Dermis microvascular lymphatic vessel endothelial cell (primary cell): ENCODE measurements around the gene PAX1. TPM values are rescaled to one million over a fixed set of nuclear protein-coding genes. Genes with fewer than 3 reads are reported as not detected.
A peak's percentile ranks its signal among the peaks of the same experiment; 100 is the strongest.

ENCODE experiments used
- DNase-seq, 2 donors: peaks; one replicate each; pipeline versions ENCODE4 v3.0.0 to v3.0.0-alpha.2; 2010; ENCODE audit warnings: low read depth in 2 of 2
- total RNA-seq: library from RNA; depleted of rRNA; stranded (reverse); fragments of >200 nt; gene quantifications from 2 replicates; pipeline ENCODE4 v1.2.1, GENCODE V29; 2014

Gene PAX1
- total RNA-seq, 1 donor from 2014 or later = not detected

DNA sequence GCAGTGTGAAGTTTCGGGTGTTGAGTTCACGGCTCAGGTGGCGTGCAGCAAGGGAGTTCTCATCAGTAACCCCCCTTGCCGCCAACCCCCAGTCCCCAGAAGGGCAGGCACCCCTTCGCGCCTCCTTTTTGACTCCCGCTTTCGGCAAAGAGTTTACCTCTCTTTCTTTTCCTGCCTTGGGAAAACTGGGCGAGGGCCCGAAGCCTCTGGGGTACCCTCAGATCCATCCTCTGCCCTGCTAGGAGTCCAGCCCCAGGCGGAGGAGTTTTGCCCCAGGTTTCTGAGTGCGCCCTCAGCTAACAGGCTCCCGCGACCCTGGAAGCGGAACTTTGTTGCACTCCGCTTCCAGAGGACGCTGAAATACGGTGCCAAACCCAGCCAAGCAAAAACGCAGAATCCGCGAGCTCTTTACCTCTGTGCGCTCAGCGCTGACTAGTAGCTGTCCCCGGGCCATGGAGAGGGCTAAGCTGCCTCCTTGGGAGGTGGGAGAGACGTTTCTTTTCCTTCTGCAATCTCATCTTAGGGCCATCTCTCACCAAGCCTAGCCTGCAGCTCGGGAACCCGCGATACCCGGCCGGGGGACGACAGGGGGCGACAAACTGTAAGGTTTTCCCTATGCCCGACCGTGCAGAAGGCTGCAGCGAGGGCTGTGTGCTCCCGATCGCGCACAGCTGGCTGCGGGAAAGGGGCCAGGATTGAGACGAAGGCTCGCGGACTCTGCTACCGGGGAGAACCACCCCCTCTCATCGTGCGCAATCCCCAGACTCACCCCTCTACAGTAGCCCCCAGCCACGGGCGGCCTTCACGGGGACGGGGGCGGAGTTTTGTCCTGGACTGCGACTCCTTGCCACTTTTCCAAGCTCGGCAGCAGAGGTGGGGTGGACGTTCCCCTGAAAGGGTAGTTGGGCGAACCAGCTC, 2.7 kb upstream of the PAX1 start:
- DNase-seq = peak; percentile 10 to 59

DNA sequence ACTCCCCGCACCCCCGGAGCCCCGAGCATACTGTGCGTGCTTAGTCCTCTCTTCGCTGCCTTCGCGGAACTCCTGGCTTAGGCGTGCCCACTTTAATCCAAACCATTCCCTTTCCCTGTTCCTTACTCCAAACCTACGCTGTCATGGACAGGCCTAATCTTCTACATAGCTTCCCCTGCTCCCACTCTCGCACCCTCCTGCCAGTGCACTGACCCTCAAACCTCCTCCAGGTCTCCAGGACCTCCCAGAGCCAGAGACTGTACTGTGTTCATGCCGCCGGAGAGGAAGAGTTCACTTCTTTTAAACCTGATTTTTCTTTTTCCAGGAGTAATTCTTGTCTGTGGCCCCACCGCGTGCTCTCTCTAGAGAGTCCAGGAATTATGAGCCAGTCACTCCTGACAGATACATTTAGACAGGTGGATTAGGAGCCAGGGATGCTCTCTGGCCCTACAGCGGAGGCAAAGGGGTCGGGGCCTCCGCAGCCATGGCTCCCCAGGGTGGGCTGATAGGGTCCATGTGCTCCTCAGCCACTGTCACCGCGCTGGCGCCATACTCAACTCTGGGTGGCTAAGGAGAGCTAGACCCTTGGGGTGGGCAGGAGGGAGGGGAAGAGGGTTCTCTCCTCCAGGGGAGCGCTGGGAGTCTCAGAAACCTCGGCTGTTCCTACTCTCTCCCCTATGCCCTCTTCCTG, 1.6 kb upstream of the PAX1 start:
- DNase-seq = no peak

DNA sequence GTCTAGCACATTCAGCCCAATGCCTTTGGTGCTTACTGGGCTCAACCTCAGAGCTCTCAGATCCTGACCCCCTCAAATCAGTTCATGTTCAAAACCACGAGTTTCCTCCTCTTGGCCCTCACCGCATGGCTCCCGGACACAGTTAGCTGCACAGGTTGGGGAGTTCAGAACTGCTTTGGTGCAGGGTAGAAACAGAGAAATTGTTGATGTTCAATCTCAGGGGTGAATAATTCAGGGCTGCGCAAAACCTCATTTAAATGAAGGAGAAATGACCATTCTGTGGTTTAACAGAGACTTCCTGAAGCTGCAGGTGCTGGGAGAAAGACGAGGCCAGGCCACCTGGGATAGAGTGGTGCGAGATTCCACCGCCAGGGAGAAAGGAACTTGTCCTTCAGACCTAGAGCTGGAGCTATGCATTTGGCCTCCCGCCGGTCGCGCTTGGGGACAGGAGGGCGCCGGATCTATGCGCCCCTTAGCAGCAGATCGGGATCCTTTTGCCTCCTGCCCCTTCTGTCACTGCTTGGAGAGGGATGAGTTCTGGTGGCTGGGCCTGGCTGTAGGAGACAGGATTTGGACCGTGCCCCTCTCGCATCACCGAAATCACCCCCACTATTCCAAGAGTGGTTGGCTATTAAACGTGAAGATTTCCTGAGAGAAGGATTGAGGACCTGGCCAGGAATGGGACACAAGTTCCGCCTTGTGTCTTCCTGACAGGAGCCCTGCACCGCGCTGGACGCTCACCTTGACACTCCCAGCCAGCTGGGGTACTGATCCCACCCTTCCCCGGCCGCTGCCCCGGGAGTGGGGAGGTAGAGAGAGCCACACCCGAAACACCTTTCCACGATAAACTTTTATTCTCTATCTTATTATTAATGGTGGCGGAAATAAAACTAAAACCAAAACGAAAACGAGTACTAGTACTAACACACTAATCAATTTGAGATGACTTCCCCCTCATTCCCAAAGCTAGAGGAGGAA, 767 bp upstream of the PAX1 start:
- DNase-seq = no peak

DNA sequence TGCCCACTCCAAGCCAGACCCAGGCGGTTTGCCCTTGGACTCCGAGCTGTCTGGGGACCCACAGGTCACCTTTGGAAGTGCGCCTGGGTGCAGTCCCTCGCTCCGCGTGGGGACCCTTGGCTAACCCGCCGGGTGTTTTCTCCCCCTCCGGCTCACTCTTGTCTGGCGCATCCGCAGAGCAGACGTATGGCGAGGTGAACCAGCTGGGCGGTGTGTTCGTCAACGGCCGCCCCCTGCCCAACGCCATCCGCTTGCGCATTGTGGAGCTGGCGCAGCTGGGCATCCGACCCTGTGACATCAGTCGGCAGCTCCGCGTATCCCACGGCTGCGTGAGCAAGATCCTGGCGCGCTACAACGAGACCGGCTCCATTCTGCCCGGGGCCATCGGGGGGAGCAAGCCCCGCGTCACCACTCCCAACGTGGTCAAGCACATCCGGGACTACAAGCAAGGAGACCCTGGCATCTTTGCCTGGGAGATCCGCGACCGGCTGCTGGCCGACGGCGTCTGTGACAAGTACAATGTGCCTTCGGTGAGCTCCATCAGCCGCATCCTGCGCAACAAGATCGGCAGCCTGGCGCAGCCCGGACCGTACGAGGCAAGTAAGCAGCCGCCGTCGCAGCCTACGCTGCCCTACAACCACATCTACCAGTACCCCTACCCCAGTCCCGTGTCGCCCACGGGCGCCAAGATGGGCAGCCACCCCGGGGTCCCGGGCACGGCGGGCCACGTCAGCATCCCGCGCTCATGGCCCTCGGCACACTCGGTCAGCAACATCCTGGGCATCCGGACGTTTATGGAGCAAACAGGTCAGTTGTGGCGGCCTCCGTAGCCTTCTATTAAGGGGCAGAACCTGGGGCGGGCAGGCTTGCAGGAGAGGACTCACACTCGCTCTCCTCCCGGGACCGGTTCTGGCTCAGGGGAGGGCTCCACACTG, 1.1 kb downstream of the PAX1 start:
- DNase-seq = no peak

DNA sequence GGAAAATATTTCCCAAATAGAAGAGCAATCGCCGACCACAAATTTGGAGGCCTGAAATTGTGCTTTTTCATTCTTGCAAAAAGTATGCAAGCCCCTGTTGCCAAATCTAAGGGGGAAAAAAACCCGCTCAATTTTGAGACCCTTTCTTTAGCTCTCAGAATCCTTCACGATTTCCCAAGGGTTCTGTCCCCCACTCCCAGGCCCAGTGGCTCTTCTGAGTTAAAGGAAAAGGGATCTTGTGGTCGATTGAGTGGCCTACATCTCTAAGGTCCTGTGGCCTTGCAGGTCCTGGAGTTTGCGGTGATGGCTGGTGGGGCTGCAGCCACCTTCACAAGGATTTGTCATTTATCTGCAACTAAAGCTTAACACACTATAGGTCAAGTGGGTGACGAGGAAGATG, 1.8 kb downstream of the PAX1 start:
- DNase-seq = no peak

DNA sequence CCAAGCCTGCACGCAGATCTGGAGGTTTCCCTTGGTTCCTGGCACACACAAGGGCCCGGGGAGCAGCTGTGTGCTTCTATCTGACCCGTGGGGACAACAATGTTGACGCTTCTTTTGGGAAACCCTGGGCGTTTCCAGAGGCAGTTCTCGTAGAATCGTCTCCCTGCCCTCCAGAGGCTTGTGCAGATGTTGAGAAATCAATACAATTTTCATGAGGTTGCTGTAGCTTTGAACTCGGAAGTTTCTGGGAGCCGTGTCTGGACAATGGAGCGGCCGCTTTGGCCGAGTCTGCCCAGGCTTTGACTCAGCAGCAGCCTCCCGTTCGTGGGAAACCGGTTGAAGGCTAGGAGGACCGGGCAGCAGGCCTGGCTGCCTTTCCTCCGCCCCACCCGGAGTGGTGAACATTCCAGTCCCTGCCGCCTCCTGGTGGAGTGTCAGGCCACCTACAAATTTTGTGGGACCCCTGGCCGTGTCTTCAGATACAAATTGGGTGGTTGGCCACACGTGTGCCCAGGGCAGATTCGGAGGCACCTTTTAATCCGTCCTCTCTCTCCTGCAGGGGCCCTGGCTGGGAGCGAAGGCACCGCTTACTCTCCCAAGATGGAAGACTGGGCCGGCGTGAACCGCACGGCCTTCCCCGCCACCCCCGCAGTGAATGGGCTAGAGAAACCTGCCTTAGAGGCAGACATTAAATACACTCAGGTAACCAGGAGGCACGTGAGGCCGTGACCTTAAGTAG, 2.7 kb downstream of the PAX1 start:
- no peak for DNase-seq

DNA sequence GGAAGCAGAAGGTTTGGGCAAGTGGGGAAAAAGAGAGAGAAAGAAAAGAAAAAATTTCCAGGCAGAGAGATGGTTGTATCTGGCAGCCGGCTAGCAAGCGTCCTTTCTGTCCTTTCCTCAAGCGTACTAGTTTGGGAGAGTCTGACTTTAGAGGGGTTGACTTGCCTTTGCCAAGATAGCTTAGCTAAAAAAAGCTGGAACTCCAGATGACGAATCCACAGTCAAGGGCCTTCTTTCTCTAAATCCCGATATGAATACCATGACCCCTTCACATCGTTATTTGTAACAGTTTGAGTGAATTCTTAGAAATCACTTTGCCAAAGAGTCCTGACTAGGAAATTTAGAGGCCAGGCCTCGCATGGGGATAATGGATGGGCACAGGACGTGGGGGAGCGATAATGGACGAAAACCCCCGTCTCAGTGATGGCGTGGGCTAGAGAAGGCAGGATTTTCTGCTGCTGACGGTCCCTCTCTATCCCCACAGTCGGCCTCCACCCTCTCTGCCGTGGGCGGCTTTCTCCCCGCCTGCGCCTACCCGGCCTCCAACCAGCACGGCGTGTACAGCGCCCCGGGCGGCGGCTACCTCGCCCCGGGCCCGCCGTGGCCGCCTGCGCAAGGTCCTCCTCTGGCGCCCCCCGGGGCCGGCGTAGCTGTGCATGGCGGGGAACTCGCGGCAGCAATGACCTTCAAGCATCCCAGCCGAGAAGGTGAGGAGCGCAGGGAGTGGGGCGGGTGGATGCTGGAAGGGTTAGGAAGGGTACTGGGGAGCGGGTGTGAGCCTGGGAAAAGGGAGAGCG, 3.5 kb downstream of the PAX1 start:
- no peak for DNase-seq

DNA sequence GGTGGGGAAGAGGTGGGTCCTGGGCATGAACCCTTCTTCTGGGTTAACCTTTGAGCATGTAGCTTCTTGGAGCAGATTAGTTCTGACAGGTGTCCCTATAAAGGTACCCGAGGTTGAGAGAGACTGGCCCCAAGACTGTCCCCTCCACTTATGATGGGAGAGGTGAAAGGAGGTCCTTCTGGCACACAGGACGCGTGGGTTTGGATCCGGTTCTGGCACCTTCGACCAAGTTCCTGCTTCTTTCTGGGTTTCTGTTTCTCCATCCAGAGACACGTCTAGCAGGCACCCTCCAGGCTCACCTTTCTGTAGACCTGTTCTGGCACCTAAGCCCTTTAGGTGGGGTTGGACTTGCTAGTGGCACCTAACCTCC, 4.1 kb downstream of the PAX1 start:
- DNase-seq = no peak

DNA sequence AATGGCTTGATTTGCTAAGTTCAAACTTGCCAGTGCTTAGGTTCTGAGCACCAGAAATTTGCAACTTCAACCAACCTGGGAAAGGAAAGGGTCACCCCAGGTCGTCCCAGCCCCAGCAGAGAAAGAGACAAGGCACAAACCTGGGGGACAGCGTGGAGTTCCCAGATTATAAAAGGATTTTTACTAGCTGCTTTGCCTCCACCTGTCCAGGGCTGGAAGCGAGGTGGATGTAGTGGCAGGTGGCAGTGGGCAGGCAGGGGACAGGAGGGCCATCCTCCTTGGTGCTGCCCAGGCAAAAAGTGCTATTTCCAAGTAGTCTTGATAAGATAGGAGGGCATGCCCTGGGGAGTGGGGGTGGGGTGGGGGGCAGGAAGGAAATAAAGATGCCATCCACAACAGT, 4.9 kb downstream of the PAX1 start:
- no peak for DNase-seq

DNA sequence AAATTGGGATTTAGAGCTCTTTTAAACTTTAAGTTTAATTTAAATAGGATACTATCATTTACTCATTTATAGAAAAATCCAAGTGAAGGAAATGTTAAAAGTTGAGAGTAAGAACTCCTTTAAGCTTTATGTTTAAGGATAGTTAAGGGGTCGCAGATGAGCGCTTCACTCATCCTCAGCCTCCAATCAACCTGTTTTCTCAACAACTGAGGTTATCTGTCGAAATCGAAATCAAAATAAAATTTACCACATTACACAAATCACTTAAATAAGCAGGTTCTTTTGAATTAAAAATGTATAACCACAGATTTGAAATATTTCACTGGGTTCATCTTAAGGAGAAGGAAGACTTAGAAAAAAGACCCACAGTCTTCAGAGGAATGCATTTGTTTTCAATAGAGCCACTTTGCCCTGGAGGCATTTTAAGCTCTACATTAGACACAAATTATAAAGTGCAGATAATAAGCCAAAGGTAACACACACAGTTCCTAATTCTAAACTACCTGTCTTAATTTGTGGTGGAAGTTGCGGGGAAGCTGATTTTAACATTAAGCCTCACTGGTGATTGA, 5.5 kb downstream of the PAX1 start:
- no peak for DNase-seq

DNA sequence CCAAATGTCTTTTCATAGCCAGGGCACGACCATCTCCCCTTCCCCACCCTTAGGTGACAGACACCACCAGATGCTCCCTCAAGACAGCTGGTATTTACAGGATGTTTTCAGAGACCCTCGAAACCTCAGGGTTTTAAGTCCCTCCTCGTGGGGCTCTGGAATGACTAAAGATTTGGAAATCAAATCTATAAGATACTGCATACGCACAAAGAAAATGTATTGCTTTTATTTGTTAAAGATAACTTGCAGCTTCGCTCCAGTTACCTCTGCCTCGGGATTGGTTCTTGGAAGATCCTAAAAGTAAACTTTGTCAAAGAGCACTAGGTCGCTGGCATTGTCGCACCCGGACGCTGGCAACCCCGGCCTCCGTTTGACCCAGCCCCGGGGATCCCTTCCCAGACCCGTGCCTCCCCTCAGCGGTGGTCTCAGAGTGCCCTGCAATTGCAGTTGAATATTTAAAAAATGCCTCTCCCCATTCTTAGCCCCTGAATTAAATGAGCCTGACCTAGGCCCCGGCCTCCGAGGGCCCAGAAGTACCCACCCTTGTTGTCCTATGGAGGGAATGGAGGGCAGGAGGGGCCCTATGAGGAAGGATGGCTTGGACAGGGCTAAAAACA, 7.1 kb downstream of the PAX1 start:
- DNase-seq = no peak

DNA sequence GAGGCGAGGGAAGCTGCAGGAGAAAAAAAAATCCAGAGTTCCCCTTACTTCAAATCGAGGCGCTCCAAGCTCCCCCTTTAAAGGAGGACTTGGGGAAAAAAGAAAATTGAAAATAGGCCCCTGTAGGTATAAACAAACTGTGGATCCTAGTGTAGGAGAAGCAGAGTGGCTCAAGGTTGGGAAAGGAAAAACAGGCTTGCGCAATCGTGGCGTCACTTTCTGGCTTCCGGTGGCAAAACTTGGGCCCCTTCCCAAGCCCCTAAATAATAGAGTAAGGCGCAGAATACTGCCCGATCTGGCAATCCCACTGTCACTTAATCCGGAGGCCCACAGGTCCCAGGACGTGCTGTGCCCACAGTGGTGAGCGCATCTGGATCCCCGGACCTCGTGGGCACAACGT, 8.0 kb downstream of the PAX1 start:
- no peak for DNase-seq

DNA sequence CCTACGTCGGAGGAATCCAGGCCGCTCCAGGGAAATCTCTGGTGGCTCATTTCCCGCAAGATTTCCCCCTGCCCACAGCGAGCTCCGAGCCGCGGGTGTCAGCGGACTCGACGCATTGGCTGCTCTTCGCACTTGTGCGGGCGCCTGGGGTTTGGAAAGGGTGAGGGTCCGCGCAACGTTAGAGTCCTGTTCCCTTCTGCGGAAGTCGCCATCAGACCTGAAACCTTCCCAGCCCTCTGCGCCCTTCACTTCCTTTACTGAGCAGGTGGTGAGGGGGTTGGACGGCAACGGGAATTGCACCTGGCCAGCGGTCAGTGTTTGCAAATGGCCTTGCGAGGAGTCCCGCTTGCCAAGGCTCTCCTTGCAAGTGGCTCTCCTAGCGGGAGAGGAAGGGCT, 8.4 kb downstream of the PAX1 start:
- no peak for DNase-seq

DNA sequence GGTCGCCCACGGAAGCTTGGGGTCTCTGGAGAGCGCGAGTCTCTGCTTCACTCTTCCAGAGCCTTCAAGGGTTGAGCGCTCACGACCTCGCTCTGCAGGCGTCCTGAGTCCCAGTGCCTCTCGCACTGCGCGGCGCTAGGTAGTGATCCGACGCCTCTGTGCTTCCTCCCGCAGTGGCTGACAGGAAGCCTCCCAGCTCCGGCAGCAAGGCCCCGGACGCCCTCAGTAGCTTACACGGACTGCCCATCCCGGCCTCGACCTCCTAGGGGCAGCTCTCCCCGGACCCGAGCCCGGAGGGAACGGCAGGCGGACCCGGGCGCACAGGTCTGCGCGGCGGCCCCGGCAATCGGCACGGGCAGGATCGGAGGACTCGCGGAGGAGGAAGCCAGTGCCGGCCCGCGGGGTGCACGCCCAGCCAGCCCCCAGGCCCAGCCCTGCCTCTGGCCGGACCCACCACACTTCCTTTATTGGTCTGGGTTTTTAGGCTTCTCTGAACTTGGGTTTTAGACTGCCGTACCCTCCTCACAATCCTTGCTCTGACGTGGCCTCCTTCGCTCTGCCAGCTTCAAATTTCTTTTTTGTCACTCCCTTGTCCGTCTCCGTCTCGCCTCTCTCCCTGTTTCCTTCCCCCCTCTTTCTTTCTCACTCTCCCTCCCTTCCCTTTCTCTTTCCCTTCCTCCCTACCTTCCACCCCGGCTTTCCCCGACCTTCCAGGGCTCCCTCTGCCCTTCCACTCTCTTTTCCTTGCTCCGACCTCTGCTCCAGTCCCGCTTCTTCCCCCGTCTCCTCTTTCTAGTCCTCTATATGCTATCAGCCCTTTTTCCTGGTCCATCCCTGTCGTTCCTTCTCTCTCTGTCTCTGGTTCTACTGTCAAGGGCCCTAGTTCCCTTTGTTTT, 9.1 kb downstream of the PAX1 start:
- DNase-seq = no peak

DNA sequence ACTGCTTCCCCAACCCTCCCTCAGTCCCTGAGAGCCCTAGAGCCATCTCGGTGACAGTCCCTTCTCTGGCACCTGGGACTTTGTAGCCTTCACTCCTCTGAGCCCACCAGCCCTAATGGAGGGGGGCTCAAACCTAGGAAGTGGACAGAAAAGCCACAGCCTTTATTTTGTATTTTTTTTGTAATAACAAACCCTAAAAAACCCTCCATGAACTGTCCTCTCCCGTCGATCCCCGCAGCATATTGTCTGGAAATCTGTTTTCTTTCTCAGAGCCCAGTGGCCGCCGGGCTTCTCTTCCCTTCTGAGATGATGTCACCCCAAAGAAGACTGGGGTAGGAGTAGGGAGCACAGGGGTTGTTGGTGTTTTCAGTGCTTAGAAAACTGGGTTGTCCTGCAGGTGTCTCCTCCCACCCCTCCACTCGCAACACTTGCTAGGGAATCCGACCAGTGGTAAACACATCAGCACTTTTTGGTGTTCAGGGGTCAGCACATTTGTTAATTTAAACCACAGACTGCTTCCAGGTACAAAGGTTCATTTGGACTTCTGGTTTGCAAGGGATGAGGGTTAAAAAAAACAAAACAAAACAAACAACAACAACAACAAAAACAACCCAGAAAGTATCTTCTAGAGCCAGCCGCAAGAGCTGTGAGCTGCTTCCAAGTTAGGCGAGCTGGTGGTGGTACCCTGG, 9.9 kb downstream of the PAX1 start:
- DNase-seq = no peak

DNA sequence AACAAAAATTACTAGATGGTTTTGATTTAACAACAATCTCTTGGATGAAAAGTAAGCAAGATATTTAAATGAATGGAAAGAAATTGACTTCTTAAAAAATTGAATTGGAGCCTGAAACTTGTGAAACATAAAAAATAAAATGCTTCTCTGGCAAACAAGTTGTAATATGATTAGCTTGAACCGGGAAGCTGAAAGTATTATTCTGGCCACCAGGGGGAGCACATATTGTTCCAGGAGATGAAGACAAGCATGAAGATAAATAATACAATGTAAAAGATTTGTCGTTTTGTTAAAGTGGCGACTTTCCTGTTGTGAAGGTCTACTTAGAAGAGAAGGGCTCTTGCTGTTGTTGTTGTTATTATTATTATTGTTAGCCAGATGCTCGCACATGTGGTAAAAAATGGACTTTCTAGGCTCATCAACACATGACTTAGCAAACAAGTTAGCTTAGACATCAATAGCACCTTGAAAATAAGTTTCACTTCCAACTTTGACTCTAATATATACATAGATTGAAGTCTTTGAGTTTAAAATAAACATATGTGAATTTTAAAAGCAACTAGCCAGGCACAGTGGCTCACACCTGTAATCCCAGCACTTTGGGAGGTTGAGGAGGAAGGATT, 14.2 kb downstream of the PAX1 start:
- DNase-seq = peak; percentile 35 to 67
